KOPT-K1 (cell line): ENCODE measurements around the gene SLC25A21.
"Not testable (repeated sequence)": the region's sequence is repeated elsewhere in the genome, so short reads cannot be mapped to it uniquely, and the experiment has no call there.

Experiments
- H3K27ac ChIP-seq: fragments of 200-600 bp; sonication (generic); 2 replicates; pipeline ENCODE4 v1.5.1; 2016; ENCODE audit warnings: antibody characterized with exemption, mild to moderate bottlenecking, low read depth, low read length; ENCODE audit not compliant: poor library complexity, severe bottlenecking
- H3K36me3 ChIP-seq: fragments of 200-600 bp; sonication (generic); 2 replicates; pipeline ENCODE4 v1.5.1; 2017; ENCODE audit warnings: antibody characterized with exemption, mild to moderate bottlenecking, low read length, moderate library complexity; ENCODE audit not compliant: insufficient read depth
- H3K9me3 ChIP-seq: fragments of 200-600 bp; sonication (generic); 2 replicates; pipeline ENCODE4 v1.5.1; 2017; ENCODE audit warnings: antibody characterized with exemption, low read length, mild to moderate bottlenecking; ENCODE audit not compliant: insufficient read depth, poor library complexity, severe bottlenecking

The SLC25A21 gene

GRCh38 chr14:36866867-36867266, 305.5 kb downstream of the SLC25A21 start:
- Histone ChIP-seq H3K27ac (no peak overlapping the region), H3K36me3 (no peaks in the 10 kb centered on the region), H3K9me3 (no peaks in the 10 kb centered on the region)

- Histone ChIP-seq H3K36me3 (no peaks in the 10 kb centered on the region), H3K9me3 (no peaks in the 10 kb centered on the region), H3K27ac (no peak overlapping the region)
These were observed 309.1 kb downstream of the SLC25A21 start for GRCh38 chr14:36863271-36863670.

- H3K9me3 ChIP-seq, H3K27ac ChIP-seq, H3K36me3 ChIP-seq: not testable (repeated sequence)
These were observed 310.2 kb downstream of the SLC25A21 start for GRCh38 chr14:36862237-36862636.

GRCh38 chr14:36860831-36861230, 311.6 kb downstream of the SLC25A21 start:
- Histone ChIP-seq H3K36me3 (no peaks in the 10 kb centered on the region), H3K27ac (no peak overlapping the region)

GRCh38 chr14:36859119-36859518, 313.3 kb downstream of the SLC25A21 start:
- no peaks in the 10 kb centered on the region for H3K9me3 ChIP-seq
- no peaks in the 10 kb centered on the region for H3K36me3 ChIP-seq
- H3K27ac ChIP-seq: no peak overlapping the region

More at GRCh38 chr14:36860831-36861230, 311.6 kb downstream of the SLC25A21 start:
- H3K9me3 ChIP-seq: no peaks in the 10 kb centered on the region

GRCh38 chr14:36857842-36858445, 314.5 kb downstream of the SLC25A21 start:
- Histone ChIP-seq H3K36me3 (no peaks in the 10 kb centered on the region), H3K9me3 (no peaks in the 10 kb centered on the region), H3K27ac (no peak overlapping the region)

- no peaks in the 10 kb centered on the region for H3K36me3 ChIP-seq
- H3K27ac ChIP-seq: no peak overlapping the region
- H3K9me3 ChIP-seq: no peaks in the 10 kb centered on the region
These were observed 315.3 kb downstream of the SLC25A21 start for GRCh38 chr14:36857136-36857535.

GRCh38 chr14:36856095-36856878, 316.1 kb downstream of the SLC25A21 start:
- no peak overlapping the region for H3K27ac ChIP-seq
- H3K36me3 ChIP-seq: no peaks in the 10 kb centered on the region

GRCh38 chr14:36855396-36855795, 317.0 kb downstream of the SLC25A21 start:
- Histone ChIP-seq H3K9me3 (no peaks in the 10 kb centered on the region), H3K27ac (no peak overlapping the region), H3K36me3 (no peaks in the 10 kb centered on the region)

More at GRCh38 chr14:36856095-36856878, 316.1 kb downstream of the SLC25A21 start:
- no peaks in the 10 kb centered on the region for H3K9me3 ChIP-seq

GRCh38 chr14:36852981-36853691, 319.3 kb downstream of the SLC25A21 start:
- no peaks in the 10 kb centered on the region for H3K36me3 ChIP-seq
- no peaks in the 10 kb centered on the region for H3K9me3 ChIP-seq
- H3K27ac ChIP-seq: no peak overlapping the region

- no peaks in the 10 kb centered on the region for H3K36me3 ChIP-seq
- no peaks in the 10 kb centered on the region for H3K9me3 ChIP-seq
- no peak overlapping the region for H3K27ac ChIP-seq
These were observed 324.2 kb downstream of the SLC25A21 start for GRCh38 chr14:36848213-36848612.

GRCh38 chr14:36847366-36847765, 325.0 kb downstream of the SLC25A21 start:
- Histone ChIP-seq H3K36me3 (no peaks in the 10 kb centered on the region), H3K27ac (no peak overlapping the region), H3K9me3 (no peaks in the 10 kb centered on the region)

- Histone ChIP-seq H3K9me3 (no peaks in the 10 kb centered on the region), H3K36me3 (no peaks in the 10 kb centered on the region), H3K27ac (no peak overlapping the region)
These were observed 326.9 kb downstream of the SLC25A21 start for GRCh38 chr14:36845356-36846012.

- H3K27ac ChIP-seq: no peak overlapping the region
- H3K36me3 ChIP-seq: no peaks in the 10 kb centered on the region
- H3K9me3 ChIP-seq: no peaks in the 10 kb centered on the region
These were observed 327.8 kb downstream of the SLC25A21 start for GRCh38 chr14:36844443-36845195.
